Esophagus (tissue), 2 donors: ENCODE measurements around the gene SMOC2. TPM values are rescaled to one million over a fixed set of nuclear protein-coding genes. Genes with fewer than 3 reads are reported as not detected.

Source experiments
- H3K27ac ChIP-seq, 2 donors: one replicate each; pipeline ENCODE4 v1.5.1; 2013; ENCODE audit warnings: low read depth in 2 of 2, mild to moderate bottlenecking in 2 of 2, inconsistent platforms in 1 of 2, low read length in 1 of 2, moderate library complexity in 1 of 2
- H3K27me3 ChIP-seq, 2 donors: one replicate each; pipeline ENCODE4 v1.6.1; 2013; ENCODE audit warnings: low read length in 2 of 2, control low read depth in 1 of 2, mild to moderate bottlenecking in 1 of 2; ENCODE audit not compliant: insufficient read depth in 2 of 2, control insufficient read depth in 1 of 2
- H3K36me3 ChIP-seq, 2 donors: one replicate each; pipeline ENCODE4 v1.6.1; 2013; ENCODE audit warnings: low read length in 1 of 2; ENCODE audit not compliant: control insufficient read depth in 2 of 2, insufficient read depth in 2 of 2
- H3K4me1 ChIP-seq, 2 donors: one replicate each; pipeline ENCODE4 v1.6.1; 2013; ENCODE audit warnings: low read length in 1 of 2; ENCODE audit not compliant: control insufficient read depth in 2 of 2, insufficient read depth in 2 of 2
- H3K4me3 ChIP-seq, 2 donors: one replicate each; pipeline ENCODE4 v1.5.1; 2013; ENCODE audit warnings: low read length in 2 of 2, mild to moderate bottlenecking in 2 of 2, low read depth in 1 of 2, moderate library complexity in 1 of 2
- H3K9me3 ChIP-seq, 2 donors: one replicate each; pipeline ENCODE4 v1.6.1; 2013; ENCODE audit warnings: mild to moderate bottlenecking in 2 of 2, low read depth in 1 of 2, low read length in 1 of 2, moderate library complexity in 1 of 2; ENCODE audit not compliant: control insufficient read depth in 2 of 2, insufficient read depth in 1 of 2
- WGBS, 2 donors: extraction: QIAGEN DNeasy Blood & Tissue Kit; methylation state at CpG; one replicate each; pipeline ENCODE4 v1.1.7; 2013; 5-methylcytosine and 5-hydroxymethylcytosine counted together
- polyA plus RNA-seq, 2 donors: library from polyadenylated mRNA; stranded (reverse); fragments of 200-250 nt; gene quantifications; one replicate each; pipeline ENCODE4 v1.2.3, GENCODE V29; 2013
- donor health status: healthy with polysubstance abuse.
- donor health status: Bipolar disorder and iron deficiency.

The SMOC2 gene
- polyA plus RNA-seq, 2 donors = 4.6 to 14.4 TPM

DNA sequence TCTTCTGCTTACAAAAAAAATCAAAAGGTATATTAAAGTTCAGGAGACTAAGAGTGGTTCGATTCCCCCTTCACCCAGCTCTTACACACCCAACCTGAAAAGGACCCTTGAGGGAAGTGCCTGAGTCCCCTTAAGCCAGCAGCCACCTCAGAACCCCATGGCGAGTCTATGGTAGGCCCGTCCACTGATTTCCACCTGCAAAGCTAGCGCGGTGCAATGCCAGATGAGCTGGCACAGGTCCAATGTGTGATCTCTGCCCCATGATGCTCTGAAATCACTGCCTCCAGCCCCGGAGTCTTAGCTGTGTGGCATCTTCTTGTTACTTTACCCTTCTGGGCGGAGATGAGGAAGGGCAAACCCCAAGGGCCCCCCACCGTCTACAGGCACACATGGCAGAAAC, 109.3 kb downstream of the SMOC2 start:
- Histone ChIP-seq H3K27ac (no peak overlapping the region), H3K9me3 (no peaks in the 10 kb centered on the region), H3K36me3 (no peaks in the 10 kb centered on the region), H3K4me1 (peaks cover 0 to 2% of the 10 kb centered on the region in 2 donors), H3K4me3 (no peak overlapping the region), H3K27me3 (no peaks in the 10 kb centered on the region)
- WGBS, 2 donors = 84 to 86% methylated on average over 8 of the region's 8 CpGs

DNA sequence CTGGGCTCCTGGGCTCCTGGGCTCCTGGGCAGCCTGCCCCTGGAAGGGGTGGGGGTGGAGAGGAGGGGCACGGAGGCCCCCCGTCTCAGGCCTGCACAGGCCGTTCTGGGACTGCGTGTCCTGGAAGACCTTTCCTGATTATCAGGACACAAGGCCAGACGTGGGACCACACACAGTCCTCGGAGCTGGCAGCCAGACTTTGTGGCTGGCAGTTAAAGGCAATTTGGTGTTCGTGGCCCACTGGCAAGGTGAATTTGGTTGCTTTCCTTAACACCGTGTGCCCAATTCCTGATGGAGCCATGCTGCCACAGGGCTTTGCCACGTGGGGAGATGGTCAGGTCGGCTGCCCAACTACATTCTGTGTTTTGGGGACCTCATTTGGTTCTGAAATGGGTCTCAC, 113.5 kb downstream of the SMOC2 start:
- WGBS, 2 donors = 78 to 79% methylated on average over 10 of the region's 10 CpGs
- H3K4me3 ChIP-seq = no peak overlapping the region
- no peaks in the 10 kb centered on the region for H3K4me1 ChIP-seq

DNA sequence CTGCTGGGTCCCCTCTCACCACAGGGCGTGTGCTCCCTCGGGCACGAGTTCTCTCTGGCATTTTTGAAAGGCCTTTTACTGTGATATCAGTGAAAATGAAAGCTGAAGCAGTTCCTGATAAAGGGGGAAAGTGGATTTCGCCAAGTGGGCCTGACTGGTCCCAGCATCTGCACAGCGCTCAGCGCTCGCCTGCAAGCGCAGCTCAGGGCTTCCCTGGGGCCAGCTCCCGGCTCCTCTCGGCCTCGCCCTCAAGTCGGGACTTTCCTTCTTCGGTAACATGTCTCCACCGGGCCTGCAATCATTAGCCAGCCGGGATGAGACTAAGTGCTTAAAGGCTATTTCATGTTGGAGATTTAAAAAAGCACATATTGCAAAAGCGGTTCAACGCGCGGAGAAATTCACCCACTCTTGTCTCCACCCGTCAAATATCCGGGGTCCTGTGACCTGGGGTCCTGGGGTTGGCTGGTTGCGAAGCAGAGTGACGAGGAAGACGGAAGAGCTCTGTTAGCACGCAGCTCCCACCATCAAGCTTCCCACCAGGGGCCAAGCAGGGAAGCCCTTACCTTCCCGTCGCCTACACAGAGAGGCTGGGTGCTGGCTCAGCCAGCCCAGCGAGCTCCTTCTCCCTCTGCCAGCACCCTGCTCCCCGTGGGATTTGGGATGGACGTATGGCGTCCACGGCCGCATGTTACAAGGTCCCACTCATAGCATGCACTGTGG, 114.1 kb downstream of the SMOC2 start:
- Histone ChIP-seq H3K4me1 (no peaks in the 10 kb centered on the region), H3K27ac (no peak overlapping the region), H3K9me3 (no peaks in the 10 kb centered on the region)

More for the DNA sequence above, 113.5 kb downstream of the SMOC2 start:
- no peaks in the 10 kb centered on the region for H3K36me3 ChIP-seq
- H3K27ac ChIP-seq = no peak overlapping the region
- H3K9me3 ChIP-seq = no peaks in the 10 kb centered on the region
- no peaks in the 10 kb centered on the region for H3K27me3 ChIP-seq

DNA sequence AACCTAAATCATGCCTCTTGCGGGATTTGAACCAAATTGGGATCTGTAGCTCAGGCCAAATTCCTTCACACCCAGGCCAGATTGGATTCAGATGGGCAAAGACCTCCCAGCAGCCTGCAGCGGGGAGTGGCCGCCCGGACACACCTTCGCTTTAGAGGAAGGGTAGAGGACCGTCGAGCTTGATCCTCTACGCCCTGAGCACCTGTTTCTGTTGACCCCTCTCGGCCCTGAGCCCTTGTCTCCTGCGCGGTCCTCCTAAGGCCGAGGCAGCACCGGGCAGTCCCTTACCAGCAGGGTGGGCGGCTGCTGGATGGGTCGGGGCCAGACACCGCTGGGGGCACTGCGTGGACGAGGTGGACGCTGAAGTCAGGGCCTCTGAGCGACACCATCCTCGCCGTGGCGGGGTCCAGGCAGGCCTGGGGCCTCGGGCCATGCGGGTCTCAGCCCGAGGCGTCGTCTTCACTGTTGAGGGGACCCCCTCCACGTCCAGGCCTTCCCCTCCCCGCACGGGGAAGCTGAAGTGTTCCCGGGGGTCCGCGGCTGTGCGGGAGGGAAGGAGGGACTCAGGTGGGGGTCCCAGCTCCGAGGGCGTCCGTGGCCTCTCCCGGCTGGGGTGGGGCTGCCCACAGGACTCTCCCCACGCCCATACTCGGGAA, 114.8 kb downstream of the SMOC2 start:
- WGBS, 2 donors = 92 to 95% methylated on average over 40 to 41 of the region's 41 CpGs
- H3K36me3 ChIP-seq = no peaks in the 10 kb centered on the region
- no peak overlapping the region for H3K4me3 ChIP-seq
- no peaks in the 10 kb centered on the region for H3K27me3 ChIP-seq
- no peaks in the 10 kb centered on the region for H3K4me1 ChIP-seq
- no peak overlapping the region for H3K27ac ChIP-seq
- no peaks in the 10 kb centered on the region for H3K9me3 ChIP-seq

More for the DNA sequence above, 114.1 kb downstream of the SMOC2 start:
- no peaks in the 10 kb centered on the region for H3K27me3 ChIP-seq
- H3K4me3 ChIP-seq = no peak overlapping the region
- H3K36me3 ChIP-seq = no peaks in the 10 kb centered on the region
- 89 to 90% methylated on average over 33 of the region's 33 CpGs for WGBS, 2 donors

DNA sequence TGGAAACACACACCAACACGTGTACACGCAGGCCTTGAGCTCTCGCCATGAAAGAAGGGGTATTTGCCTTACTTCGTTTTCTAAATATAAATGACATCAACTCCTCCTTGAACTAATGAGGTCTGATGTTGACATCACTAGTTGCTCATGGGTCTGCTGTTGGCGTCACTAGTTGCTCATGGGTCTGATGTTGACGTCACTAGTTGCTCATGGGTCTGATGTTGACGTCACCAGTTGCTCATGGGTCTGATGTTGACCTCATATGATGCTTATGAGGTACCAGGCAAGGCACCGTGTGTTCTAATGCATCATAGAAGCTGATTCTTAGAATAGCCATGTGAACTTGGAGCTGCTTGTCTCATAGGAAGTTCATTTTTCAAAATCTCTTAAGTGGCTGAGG, 116.5 kb downstream of the SMOC2 start:
- H3K9me3 ChIP-seq = no peaks in the 10 kb centered on the region
- no peaks in the 10 kb centered on the region for H3K27me3 ChIP-seq
- H3K4me1 ChIP-seq = no peaks in the 10 kb centered on the region
- no peak overlapping the region for H3K4me3 ChIP-seq
- no peak overlapping the region for H3K27ac ChIP-seq
- H3K36me3 ChIP-seq = no peaks in the 10 kb centered on the region
- 85 to 89% methylated on average over 8 of the region's 8 CpGs for WGBS, 2 donors

DNA sequence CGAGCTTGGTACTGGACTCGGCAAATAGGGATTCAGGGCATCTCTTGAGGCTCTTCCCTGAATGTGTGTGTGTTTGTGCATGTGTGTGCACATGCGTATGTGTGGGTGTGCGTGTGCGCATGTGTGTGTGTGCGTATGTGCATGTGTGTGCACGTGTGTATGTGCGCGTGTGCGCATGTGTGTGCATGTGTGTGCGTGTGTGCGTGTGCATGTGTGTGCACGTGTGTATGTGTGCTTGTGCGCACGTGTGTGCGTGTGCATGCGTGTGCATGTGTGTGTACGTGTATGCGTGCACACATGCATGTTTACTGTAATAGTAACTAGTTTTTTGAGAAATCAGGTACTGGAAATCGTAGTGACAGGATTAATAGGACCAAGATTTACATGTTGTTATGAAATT, 117.7 kb downstream of the SMOC2 start:
- no peaks in the 10 kb centered on the region for H3K4me1 ChIP-seq
- WGBS, 2 donors = 93 to 95% methylated on average over 20 of the region's 20 CpGs
- no peaks in the 10 kb centered on the region for H3K9me3 ChIP-seq
- H3K27ac ChIP-seq = no peak overlapping the region
- H3K27me3 ChIP-seq = no peaks in the 10 kb centered on the region
- no peaks in the 10 kb centered on the region for H3K36me3 ChIP-seq
- no peak overlapping the region for H3K4me3 ChIP-seq

DNA sequence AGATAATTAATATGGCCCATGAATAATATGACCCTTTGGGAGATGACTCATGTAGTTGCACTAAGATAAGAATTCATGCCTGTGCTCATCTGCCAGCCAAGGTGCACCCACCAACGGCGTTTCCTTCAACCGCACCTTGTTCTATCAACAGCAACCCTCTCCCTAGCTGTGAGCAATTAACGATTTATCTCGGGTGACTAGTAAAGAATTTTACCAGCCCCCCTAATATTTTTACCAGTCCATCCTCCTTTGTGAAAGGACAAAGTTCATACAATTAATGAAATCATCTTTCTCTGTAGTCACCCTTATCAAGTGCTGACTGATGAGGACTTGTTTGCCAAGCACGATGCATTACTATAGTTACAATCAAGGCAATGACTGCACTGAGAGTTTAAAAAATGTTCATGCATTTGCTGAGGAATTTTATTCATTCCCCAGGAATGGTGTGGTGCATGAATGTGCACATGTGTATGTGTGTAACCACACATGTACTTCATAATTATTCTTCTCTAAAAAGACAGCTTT, 118.7 kb downstream of the SMOC2 start:
- no peak overlapping the region for H3K4me3 ChIP-seq
- H3K9me3 ChIP-seq = no peaks in the 10 kb centered on the region
- no peak overlapping the region for H3K27ac ChIP-seq
- no peaks in the 10 kb centered on the region for H3K4me1 ChIP-seq
- H3K27me3 ChIP-seq = no peaks in the 10 kb centered on the region
- WGBS, 2 donors = 53 to 58% methylated on average over 6 of the region's 6 CpGs
- no peaks in the 10 kb centered on the region for H3K36me3 ChIP-seq

DNA sequence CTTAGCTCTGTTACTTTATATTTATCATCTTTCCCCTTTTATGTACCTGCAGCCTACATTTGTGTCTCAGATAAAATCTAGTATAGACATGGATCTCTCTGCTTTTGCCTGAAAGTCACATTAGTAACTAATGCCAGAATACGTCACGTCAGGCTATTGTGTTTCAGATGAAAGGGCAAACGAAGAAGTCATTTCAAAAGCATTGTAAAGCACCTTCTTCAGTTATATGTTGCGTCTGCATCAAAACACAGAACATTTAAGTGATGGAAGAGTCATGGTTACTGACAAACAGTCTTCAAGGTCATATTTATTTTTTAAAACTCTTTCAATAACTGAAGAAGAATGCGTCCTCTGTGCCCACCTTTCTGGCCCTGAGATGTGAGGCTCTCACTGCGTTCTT, 119.1 kb downstream of the SMOC2 start:
- Histone ChIP-seq H3K36me3 (no peaks in the 10 kb centered on the region), H3K27ac (no peak overlapping the region), H3K4me1 (no peaks in the 10 kb centered on the region), H3K27me3 (no peaks in the 10 kb centered on the region), H3K9me3 (no peaks in the 10 kb centered on the region), H3K4me3 (no peak overlapping the region)
- 51 to 57% methylated on average over 6 of the region's 6 CpGs for WGBS, 2 donors

DNA sequence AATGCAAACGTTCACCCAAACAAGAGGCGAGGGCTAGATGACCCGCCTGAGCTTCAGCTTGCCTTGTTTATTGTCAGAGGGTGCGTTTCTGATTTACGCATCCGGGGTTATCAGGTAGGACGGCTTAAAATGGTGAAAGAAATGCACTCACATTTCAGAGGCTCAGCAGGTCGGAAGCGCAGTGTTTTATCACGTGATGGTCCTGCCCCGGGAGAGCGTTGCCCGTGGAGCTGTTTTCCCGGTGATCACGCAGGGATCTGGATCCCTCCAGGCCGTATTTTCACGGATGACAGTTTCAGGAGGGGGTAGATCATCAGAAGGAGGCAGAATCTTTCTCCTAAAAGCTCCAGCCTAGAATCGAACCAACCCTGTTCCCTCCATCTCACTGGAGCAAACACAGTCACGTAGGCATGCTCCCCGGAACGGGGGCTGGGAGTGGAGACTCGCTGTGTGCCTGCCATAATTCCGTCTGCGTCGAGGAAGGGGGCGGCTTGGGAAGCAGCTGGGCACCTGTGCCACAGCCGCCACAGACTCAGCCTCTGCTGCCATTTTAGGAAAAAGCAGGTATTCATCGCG, 121.7 kb downstream of the SMOC2 start:
- H3K4me1 ChIP-seq = no peaks in the 10 kb centered on the region
- 80 to 84% methylated on average over 29 of the region's 29 CpGs for WGBS, 2 donors
- no peaks in the 10 kb centered on the region for H3K27me3 ChIP-seq
- H3K9me3 ChIP-seq = no peaks in the 10 kb centered on the region
- no peak overlapping the region for H3K4me3 ChIP-seq
- no peaks in the 10 kb centered on the region for H3K36me3 ChIP-seq
- no peak overlapping the region for H3K27ac ChIP-seq
